Measurements from ENCODE around the gene STUB1. TPM values are rescaled to one million over a fixed set of nuclear protein-coding genes. Genes with fewer than 3 reads are reported as not detected.

STUB1 gene
- total and polyA plus RNA-seq, 10 of the 15 experiments (the other 5 are each of a cell fraction or from before 2014, with no cell fraction given), result 4.2 to 136 (median 67.1) TPM

GRCh38 chr16:716200-716568, 36.0 kb downstream of the STUB1 start:
- Histone ChIP-seq H3K79me2 (ENCODE audit: control insufficient read depth, insufficient read depth, low read length) (no peaks in the 10 kb centered on the region), H3K9me3 (replicated peaks; ENCODE audit: control insufficient read depth, insufficient read depth, low read length) (no peaks in the 10 kb centered on the region), H3K4me2 (ENCODE audit: control insufficient read depth, insufficient read depth) (no peak overlapping the region), H3K9ac (ENCODE audit: control insufficient read depth, insufficient read depth, low read length) (no peak overlapping the region), H3K4me1 (ENCODE audit: control insufficient read depth, insufficient read depth, low read length) (peaks cover 10% of the 10 kb centered on the region), H3K27ac (ENCODE audit: control insufficient read depth, insufficient read depth) (no peak overlapping the region), H3K36me3 (ENCODE audit: control insufficient read depth in 2 of 2, insufficient read depth in 2 of 2, low read length in 1 of 2) (no peaks in the 10 kb centered on the region), H3K27me3 (replicated peaks in 1 of 2; ENCODE audit: control insufficient read depth in 2 of 2, insufficient read depth in 2 of 2, low read length in 1 of 2) (no peaks in the 10 kb centered on the region), H2AFZ (ENCODE audit: control insufficient read depth, low read depth, low read length) (no peak overlapping the region), H4K20me1 (ENCODE audit: control insufficient read depth, insufficient read depth) (0 out of 2 replicates have a peak, but pooled peaks cover 2% of the 10 kb centered on the region), H3K4me3 (no peak overlapping the region)
- POLR2A ChIA-PET, result interaction anchor here (1.6 to 2.4 kb wide), 2 partner anchors 21 to 72 kb away, joined by 4 to 7 read pairs; partner anchors contain the start of genes CHTF18 and RPUSD1
- RAD21 ChIA-PET (ENCODE audit: unreplicated experiment), result no interaction called here
- FAIRE-seq (no peak), DNase-seq (ENCODE audit: low read depth, low spot score) (no peak), ATAC-seq (no peak)
- in situ Hi-C loops (cut with MboI) (no loop called here), intact Hi-C loops (cut with micrococcal nuclease; ENCODE audit: unreplicated experiment) (no loop called here)
- CTCF ChIA-PET, result interaction anchor here (1.9 to 2.2 kb wide), 3 partner anchors 21 to 69 kb away, joined by 5 to 9 read pairs (median 6); partner anchors contain the start of gene CIAO3
- SMC1A ChIA-PET (ENCODE audit: uncharacterized antibody, unreplicated experiment), result interaction anchor here (0.7 kb wide), 1 partner anchor 16 kb away, joined by 3 read pairs; no protein-coding TSS in a partner anchor
- TF ChIP-seq NFYA (IDR thresholded peaks at IDR 0.05; ENCODE audit: borderline replicate concordance, low read depth, low read length) (no peak), SUZ12 (IDR thresholded peaks at IDR 0.05; ENCODE audit: unreplicated experiment) (peak; percentile 4)
- WGBS (ENCODE audit: insufficient coverage, insufficient replicate concordance, low lambda C conversion rate, missing lambda C conversion rate), result 34% methylated on average over 11 of the region's 12 CpGs
- no TSS peak for BruUV-seq (replicated peaks)

- Histone ChIP-seq H3K9ac (ENCODE audit: control insufficient read depth, insufficient read depth, low read length) (no peak overlapping the region), H3K79me2 (ENCODE audit: control insufficient read depth, insufficient read depth, low read length) (no peaks in the 10 kb centered on the region; the same call in 1 of the 2 replicates), H3K4me3 (no peak overlapping the region), H3K4me1 (ENCODE audit: control insufficient read depth, insufficient read depth, low read length) (peaks cover 10% of the 10 kb centered on the region), H2AFZ (ENCODE audit: control insufficient read depth, low read depth, low read length) (no peak overlapping the region), H3K9me3 (replicated peaks; ENCODE audit: control insufficient read depth, insufficient read depth, low read length) (no peaks in the 10 kb centered on the region), H3K36me3 (ENCODE audit: control insufficient read depth in 2 of 2, insufficient read depth in 2 of 2, low read length in 1 of 2) (no peaks in the 10 kb centered on the region), H3K27me3 (replicated peaks in 1 of 2; ENCODE audit: control insufficient read depth in 2 of 2, insufficient read depth in 2 of 2, low read length in 1 of 2) (no peaks in the 10 kb centered on the region), H3K4me2 (ENCODE audit: control insufficient read depth, insufficient read depth) (no peak overlapping the region), H3K27ac (ENCODE audit: control insufficient read depth, insufficient read depth) (no peak overlapping the region), H4K20me1 (ENCODE audit: control insufficient read depth, insufficient read depth) (0 out of 2 replicates have a peak, but pooled peaks cover 2% of the 10 kb centered on the region)
- BruUV-seq (replicated peaks), result no TSS peak
- no peak for ATAC-seq
- TF ChIP-seq SREBF1 (IDR thresholded peaks at IDR 0.05; ENCODE audit: low read length) (no peak), ZNF24 (IDR thresholded peaks at IDR 0.05) (no peak), REST (IDR thresholded peaks at IDR 0.05; ENCODE audit: low read depth, low read length) (no peak), ZNF687 (IDR thresholded peaks at IDR 0.05) (no peak), SUPT20H (IDR thresholded peaks at IDR 0.05; ENCODE audit: borderline replicate concordance, control insufficient read depth, low read depth, low read length) (no peak)
- no peak for DNase-seq (ENCODE audit: low read depth, low spot score)
- 80% methylated on average over 28 of the region's 29 CpGs for WGBS (ENCODE audit: insufficient coverage, insufficient replicate concordance, low lambda C conversion rate, missing lambda C conversion rate)
- intact Hi-C loops (cut with micrococcal nuclease; ENCODE audit: unreplicated experiment) (no loop called here), in situ Hi-C loops (cut with MboI) (no loop called here)
- no peak for FAIRE-seq
- POLR2A ChIA-PET, result interaction anchor here (2.4 kb wide), 1 partner anchor 22 kb away, joined by 7 read pairs; no protein-coding TSS in a partner anchor
- SMC1A ChIA-PET (ENCODE audit: uncharacterized antibody, unreplicated experiment), result no interaction called here
- RAD21 ChIA-PET (ENCODE audit: unreplicated experiment), result no interaction called here
- CTCF ChIA-PET, result no interaction called here
Measured at GRCh38 chr16:716768-717325, 36.6 kb downstream of the STUB1 start.
